Erythroblast (primary cell): ENCODE measurements around the gene CCDC196.

Source experiments
- GATA1 ChIP-seq: IDR thresholded peaks from 2 replicates; pipeline ENCODE4 v1.6.1; 2011; ENCODE audit warnings: low read depth, mild to moderate bottlenecking, control low read depth, low read length, moderate library complexity
- POLR2A ChIP-seq: IDR thresholded peaks from 2 replicates; pipeline ENCODE4 v1.6.1; 2011; ENCODE audit warnings: mild to moderate bottlenecking, low read length

- TF ChIP-seq POLR2A (no peak), GATA1 (no peak)
Measured at GRCh38 chr14:66471584-66471983, 14.6 kb upstream of the CCDC196 start.
